ENCODE measurements around the gene FOXK2. TPM values are rescaled to one million over a fixed set of nuclear protein-coding genes. Genes with fewer than 3 reads are reported as not detected.

FOXK2 gene
- total RNA-seq, 4 donors from 2014 or later, result 40.4 to 76.7 (median 52.4) TPM

DNA sequence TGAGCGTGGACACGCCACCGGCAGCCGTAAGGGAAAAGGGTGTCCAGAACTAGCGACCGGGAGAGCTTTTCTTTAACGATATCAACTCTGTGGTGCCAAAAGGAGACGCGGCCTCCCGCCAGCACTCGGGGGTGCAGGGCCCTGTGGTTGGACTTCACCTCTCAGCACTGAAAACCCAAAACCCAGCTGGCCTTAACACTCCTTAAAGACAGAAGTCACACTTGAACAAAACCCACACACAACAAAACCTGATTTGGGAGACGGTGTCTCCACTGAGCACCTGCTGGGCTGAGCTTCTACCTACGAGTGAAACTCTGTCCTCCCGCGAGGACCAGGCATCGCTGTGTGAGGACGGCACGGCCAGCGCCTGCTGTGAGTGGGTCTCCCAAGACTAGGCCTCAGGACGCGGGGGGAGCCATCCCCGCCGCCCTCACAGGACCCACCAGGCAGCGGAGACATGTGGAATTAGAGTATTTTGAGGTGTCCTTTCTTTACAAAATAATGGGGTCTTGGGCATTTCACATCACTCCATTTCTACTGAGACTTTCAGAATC is 82.0 kb downstream of the FOXK2 start:
- intact Hi-C loops (cut with DNase I; ENCODE audit: low total_unique reads), result no loop called here

GRCh38 chr17:82602487-82602886 is 83.0 kb downstream of the FOXK2 start:
- DNase-seq (ENCODE audit: low spot score in 2 of 2), result no peak
- H3K4me3 ChIP-seq (ENCODE audit: low read depth, poor library complexity, severe bottlenecking), result no peak overlapping the region
- no peak for TF ChIP-seq POLR2A (IDR thresholded peaks at IDR 0.05)
- no peak for TF ChIP-seq CTCF (IDR thresholded peaks at IDR 0.05)
- WGBS, 2 donors, result 82 to 83% methylated on average over 20 to 21 of the region's 21 CpGs
- intact Hi-C loops (cut with DNase I; ENCODE audit: low total_unique reads), result no loop called here

More for the DNA sequence above, 82.0 kb downstream of the FOXK2 start:
- TF ChIP-seq POLR2A (IDR thresholded peaks at IDR 0.05) (no peak), CTCF (IDR thresholded peaks at IDR 0.05) (no peak)
- 95 to 96% methylated on average over 24 of the region's 24 CpGs for WGBS, 2 donors
- DNase-seq (ENCODE audit: low spot score in 2 of 2), result no peak
- H3K4me3 ChIP-seq (ENCODE audit: low read depth, poor library complexity, severe bottlenecking), result no peak overlapping the region

GRCh38 chr17:82602986-82603710 is 83.6 kb downstream of the FOXK2 start:
- no peak for DNase-seq (ENCODE audit: low spot score in 2 of 2)
- no peak overlapping the region for H3K4me3 ChIP-seq (ENCODE audit: low read depth, poor library complexity, severe bottlenecking)
- TF ChIP-seq POLR2A (IDR thresholded peaks at IDR 0.05) (no peak), CTCF (IDR thresholded peaks at IDR 0.05) (no peak)
- 86 to 89% methylated on average over 20 of the region's 20 CpGs for WGBS, 2 donors
- intact Hi-C loops (cut with DNase I; ENCODE audit: low total_unique reads), result no loop called here

DNA sequence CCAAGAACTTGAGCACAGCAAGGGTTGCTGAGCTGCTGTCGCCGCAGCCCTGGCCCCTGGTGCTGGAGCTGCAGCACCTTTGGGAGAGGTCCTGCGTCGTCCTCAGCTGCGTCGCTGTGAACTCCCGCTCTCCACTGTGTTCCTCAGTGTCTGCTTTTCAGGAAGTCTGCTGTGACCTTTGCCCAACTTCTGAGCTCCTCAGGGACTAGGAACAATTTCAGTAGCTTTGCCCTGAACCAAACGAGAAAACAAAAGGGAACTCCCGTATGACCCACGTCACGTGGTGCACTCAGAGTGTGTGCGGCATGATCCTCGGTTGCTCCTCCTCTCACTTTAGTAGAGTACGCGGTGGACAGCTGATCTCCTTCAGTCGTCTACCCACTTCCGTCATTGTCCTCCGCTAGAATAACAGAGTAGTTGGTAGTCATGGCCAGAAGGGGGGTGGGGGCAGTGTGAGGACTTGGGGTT is 84.5 kb downstream of the FOXK2 start:
- no peak for TF ChIP-seq POLR2A (IDR thresholded peaks at IDR 0.05)
- TF ChIP-seq CTCF (IDR thresholded peaks at IDR 0.05), result no peak
- H3K4me3 ChIP-seq (ENCODE audit: low read depth, poor library complexity, severe bottlenecking), result no peak overlapping the region
- peak in 1 of 2 donors; percentile 83 for DNase-seq (ENCODE audit: low spot score in 2 of 2)
- 63 to 74% methylated on average over 18 of the region's 18 CpGs for WGBS, 2 donors
- intact Hi-C loops (cut with DNase I; ENCODE audit: low total_unique reads), result no loop called here

DNA sequence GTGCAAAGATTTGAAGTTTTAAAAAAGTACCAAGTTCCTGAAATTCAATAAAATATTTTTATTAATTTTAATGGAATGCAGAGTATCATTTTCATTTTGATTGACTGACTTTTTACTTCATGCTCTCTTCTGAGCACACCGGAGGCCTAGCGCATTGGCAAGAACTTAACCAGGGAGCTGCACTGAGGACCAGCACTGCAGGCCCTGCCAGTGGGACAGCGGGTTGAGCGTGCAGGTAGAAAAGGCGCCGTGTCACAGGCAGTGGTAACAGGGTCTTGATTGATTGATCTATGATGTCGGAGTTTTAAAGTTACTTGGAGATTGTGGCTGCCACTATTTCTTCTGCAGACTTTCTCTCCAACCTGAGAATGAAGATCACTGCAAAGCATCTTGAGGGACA is 85.0 kb downstream of the FOXK2 start:
- 93 to 96% methylated on average over 7 of the region's 7 CpGs for WGBS, 2 donors
- peak in 1 of 2 donors; percentile 81 for DNase-seq (ENCODE audit: low spot score in 2 of 2)
- H3K4me3 ChIP-seq (ENCODE audit: low read depth, poor library complexity, severe bottlenecking), result no peak overlapping the region
- TF ChIP-seq POLR2A (IDR thresholded peaks at IDR 0.05), result no peak
- no peak for TF ChIP-seq CTCF (IDR thresholded peaks at IDR 0.05)
- intact Hi-C loops (cut with DNase I; ENCODE audit: low total_unique reads), result no loop called here
